ENCODE results near the gene CFAP54.
"Not testable (repeated sequence)": the region's sequence is repeated elsewhere in the genome, so short reads cannot be mapped to it uniquely, and the experiment has no call there.

CFAP54 gene

GRCh38 chr12:96472384-96472783 lies 17.0 kb upstream of the CFAP54 start:
- DNase-seq (ENCODE audit: low read depth in 2 of 2, low spot score in 1 of 2), result no peak

DNA sequence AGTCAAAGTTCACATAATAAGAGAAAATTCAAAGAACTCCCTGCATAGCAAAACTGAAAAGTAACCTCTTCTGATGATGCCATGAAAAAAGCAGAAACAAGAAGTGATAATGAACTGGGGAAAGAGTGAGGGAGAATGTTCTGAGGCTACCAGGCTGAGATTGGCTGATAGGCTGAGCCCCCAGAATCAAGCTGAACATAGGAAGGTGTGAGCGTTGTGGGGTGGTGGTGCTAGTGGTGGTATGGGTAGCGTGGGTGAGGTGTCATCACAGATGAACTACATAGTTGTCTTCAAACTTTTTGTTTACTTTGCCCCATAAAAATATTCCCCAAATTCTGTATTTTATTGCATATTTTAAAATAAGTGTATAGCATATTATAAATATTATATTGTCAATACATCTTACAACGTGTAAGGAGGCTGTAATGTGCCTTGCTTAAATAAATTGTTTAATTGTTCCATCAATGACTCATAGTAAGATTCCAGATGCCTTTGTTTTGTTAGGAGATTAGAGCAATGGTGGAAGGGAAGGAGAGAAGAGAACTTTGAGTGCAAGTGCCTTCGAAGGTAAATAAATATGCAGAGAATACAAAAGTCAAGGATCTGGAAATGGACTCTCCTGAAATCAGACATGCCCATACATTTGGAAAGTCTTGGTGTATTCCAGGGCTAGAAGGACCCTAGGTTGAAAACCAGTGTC lies 15.8 kb upstream of the CFAP54 start:
- DNase-seq (ENCODE audit: low read depth in 2 of 2, low spot score in 1 of 2), result peak in 1 of 2 donors; percentile 4

GRCh38 chr12:96474206-96474605 lies 15.2 kb upstream of the CFAP54 start:
- no peak for DNase-seq (ENCODE audit: low read depth in 2 of 2, low spot score in 1 of 2)

- DNase-seq (ENCODE audit: low read depth in 2 of 2, low spot score in 1 of 2), result no peak
Observed at GRCh38 chr12:96478011-96478410, 11.4 kb upstream of the CFAP54 start.

DNA sequence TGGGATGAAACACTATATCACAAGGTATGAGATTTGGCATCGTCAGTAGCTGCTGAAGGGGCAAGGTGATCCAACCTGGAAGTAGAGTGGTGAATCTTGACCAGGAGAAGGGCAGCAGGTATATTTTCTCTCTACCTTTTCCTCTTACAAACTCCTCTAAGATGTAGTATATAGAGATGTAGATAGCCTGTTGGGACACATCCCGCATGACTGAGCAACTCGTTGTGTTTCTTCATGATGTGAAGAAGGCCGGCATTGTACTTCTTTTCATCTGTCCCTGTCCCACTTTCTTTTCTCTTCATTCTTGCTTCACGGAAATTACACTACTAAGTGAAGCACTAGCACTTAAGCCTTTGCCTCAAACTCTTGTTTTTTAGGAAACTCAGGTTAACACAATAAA lies 7.3 kb upstream of the CFAP54 start:
- DNase-seq (ENCODE audit: low read depth in 2 of 2, low spot score in 1 of 2), result no peak

DNA sequence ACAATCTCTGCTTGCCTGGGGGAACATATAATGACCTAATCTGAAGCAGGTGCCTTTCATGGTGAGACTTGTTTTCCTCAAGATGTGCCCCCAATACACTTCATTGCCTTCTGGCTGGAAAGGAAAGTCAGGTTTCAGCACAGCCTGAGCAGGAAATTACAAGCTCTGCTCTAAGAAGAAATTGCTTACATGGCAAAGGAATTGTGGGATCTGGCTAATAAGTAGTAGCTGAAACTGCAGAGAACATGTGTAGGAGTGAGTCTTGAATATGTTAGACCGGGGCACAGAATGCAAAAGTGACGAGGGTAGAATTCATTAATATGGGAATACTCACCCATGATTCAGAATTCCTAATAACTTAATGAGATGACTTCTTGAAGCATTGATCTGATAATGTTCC lies 6.3 kb upstream of the CFAP54 start:
- no peak for DNase-seq (ENCODE audit: low read depth in 2 of 2, low spot score in 1 of 2)

DNA sequence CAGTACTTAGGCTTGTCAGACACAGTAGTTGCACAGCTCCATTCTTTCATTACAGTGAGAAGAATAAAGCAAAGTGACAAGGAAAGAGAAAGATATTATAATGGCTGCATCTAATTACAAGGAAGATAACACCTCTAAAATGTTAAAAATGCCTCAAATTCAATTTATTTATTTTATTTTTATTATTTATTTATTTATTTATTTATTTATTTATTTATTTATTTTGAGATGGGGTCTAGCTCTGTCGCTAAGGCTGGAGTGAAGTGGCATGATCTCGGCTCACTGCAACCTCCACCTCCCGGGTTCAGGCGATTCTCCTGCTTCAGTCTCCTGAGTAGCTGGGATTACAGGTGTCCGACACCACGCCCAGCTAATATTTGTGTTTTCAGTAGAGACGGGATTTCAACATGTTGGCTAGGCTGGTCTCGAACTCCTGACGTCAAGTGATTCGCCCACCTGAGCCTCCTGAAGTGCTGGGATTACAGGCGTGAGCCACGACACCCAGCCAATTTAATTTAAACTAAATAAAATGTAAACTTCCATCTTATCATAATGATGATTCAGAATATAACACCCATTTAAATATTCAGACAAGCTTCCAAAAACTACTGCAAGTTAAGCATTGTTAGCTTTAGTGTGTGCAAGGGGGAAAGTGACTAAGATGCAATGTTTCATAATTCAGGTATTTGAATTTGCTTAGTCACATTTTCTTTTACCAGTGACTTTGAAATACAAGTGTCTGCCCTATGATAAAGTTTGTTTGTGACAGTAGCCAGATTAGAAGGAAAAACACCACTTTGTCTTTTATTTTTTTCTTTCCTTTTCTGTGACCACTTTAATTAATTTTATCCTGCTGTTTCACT lies 2.4 kb upstream of the CFAP54 start:
- DNase-seq (ENCODE audit: low read depth in 2 of 2, low spot score in 1 of 2), result no peak

DNA sequence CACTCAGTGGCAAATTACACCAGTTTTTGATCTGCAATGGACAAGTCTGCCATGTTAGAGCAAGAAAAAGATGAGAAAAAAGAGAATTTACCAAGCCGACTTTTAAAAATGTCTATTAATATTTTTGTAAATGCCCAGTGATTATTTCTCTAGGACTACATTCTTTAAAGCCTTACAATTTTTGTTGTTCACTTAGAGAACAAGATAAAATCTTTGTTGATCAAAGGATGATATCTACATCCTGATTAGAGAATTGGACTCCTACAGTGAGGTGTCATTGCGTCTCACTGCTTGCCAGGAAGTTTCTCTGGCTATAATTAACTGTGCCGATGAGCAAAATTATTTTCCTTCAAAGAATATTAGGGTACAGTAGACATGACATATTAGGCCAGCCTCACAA lies 1.7 kb upstream of the CFAP54 start:
- DNase-seq (ENCODE audit: low read depth in 2 of 2, low spot score in 1 of 2), result no peak

- DNase-seq (ENCODE audit: low read depth in 2 of 2, low spot score in 1 of 2), result no peak
Observed at GRCh38 chr12:96493106-96493505, 3.7 kb downstream of the CFAP54 start.

GRCh38 chr12:96494154-96494553 lies 4.8 kb downstream of the CFAP54 start:
- not testable (repeated sequence) for DNase-seq (ENCODE audit: low read depth in 2 of 2, low spot score in 1 of 2)

GRCh38 chr12:96495155-96495554 lies 5.8 kb downstream of the CFAP54 start:
- no peak for DNase-seq (ENCODE audit: low read depth in 2 of 2, low spot score in 1 of 2)

- no peak for DNase-seq (ENCODE audit: low read depth in 2 of 2, low spot score in 1 of 2)
Observed at GRCh38 chr12:96495841-96496545, 6.6 kb downstream of the CFAP54 start.

DNA sequence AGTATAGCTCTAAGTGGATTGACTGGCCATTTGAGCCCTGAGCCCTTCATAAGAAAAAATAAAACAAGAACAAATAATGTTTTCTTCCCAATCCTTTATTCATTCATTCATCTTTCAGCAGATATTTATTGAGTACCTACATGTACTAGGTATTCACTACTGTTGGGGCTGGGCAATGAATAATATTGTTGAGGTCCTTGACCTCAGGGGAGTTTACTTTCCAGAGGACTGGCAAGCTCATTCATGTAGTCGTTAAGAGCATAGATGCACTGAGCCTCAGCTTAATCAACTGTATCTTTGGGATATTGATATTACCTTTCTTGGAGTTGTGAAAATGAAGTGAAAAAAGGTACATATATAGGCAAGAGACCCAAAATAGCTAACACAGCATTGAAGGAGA lies 7.6 kb downstream of the CFAP54 start:
- DNase-seq (ENCODE audit: low read depth in 2 of 2, low spot score in 1 of 2), result no peak

DNA sequence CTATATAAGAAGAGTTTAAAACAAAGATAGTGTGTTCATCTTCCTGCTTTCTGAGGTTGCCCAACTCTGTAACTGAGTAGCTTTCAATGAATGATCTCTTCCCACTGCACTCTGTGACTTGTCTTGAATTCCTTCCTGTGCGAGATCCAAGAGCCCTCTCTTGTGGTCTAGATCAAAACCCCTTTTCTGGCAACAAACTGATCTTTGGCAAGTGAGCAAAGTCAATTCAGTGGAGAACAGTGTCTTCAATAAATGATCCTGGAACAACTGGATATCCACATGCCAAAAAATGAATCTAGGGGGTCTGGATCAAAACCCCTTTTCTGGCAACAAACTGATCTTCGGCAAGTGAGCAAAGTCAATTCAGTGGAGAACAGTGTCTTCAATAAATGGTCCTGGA lies 8.5 kb downstream of the CFAP54 start:
- no peak for DNase-seq (ENCODE audit: low read depth in 2 of 2, low spot score in 1 of 2)

GRCh38 chr12:96500693-96501092 lies 11.3 kb downstream of the CFAP54 start:
- no peak for DNase-seq (ENCODE audit: low read depth in 2 of 2, low spot score in 1 of 2)

GRCh38 chr12:96501133-96501761 lies 11.9 kb downstream of the CFAP54 start:
- DNase-seq (ENCODE audit: low read depth in 2 of 2, low spot score in 1 of 2), result peak in 1 of 2 donors; percentile 4

DNA sequence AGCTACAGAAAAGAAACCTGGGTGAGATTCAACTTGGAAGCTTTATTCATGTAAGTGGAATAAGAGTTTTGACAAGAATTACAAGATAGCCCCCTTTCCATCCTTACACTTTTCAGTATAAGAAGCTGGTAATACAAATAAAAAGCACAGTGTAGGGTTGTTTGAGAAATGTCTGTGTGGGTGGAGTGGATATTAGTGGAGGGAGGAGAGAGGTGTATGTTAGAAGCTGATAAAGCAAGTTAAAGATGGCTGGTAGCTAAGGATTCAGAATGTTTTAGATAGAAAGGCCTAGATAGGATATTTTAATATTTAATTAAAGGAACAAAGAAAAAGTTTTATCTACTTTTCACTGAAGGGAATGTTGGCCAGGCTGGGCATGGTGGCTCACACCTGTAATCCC lies 12.5 kb downstream of the CFAP54 start:
- DNase-seq (ENCODE audit: low read depth in 2 of 2, low spot score in 1 of 2), result no peak

GRCh38 chr12:96502477-96502876 lies 13.1 kb downstream of the CFAP54 start:
- no peak for DNase-seq (ENCODE audit: low read depth in 2 of 2, low spot score in 1 of 2)

DNA sequence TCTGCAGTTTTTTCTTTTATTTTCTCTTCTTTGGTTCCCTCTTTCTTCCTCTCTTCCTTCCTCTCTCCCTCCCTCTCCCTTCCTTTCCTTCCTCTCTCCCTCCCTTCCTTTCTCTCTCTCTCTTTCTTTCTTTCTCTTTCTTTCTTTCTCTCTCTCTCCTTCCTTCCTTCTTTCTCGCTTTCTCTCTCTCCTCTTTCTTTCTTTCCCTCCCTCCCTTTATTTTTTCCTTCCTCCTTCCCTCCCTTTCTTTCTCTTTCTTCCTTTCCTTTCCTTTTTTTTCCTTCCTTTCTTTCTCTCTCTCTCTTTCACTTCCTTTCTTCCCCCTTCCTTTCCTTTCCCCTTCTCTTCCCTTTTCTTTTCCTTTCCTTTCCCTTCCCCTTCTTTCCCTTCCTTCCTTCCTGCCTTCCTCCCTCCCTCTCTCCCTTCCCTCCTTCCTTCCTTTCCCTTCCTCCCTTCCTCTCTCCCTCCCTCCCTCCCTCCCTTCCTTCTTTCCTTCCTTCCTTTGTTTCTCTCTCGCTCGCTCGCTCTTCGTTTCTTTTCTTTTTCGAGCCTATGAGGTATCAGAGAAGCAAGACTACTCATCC lies 13.7 kb downstream of the CFAP54 start:
- no peak for DNase-seq (ENCODE audit: low read depth in 2 of 2, low spot score in 1 of 2)

- no peak for DNase-seq (ENCODE audit: low read depth in 2 of 2, low spot score in 1 of 2)
Observed at GRCh38 chr12:96503976-96504375, 14.6 kb downstream of the CFAP54 start.

DNA sequence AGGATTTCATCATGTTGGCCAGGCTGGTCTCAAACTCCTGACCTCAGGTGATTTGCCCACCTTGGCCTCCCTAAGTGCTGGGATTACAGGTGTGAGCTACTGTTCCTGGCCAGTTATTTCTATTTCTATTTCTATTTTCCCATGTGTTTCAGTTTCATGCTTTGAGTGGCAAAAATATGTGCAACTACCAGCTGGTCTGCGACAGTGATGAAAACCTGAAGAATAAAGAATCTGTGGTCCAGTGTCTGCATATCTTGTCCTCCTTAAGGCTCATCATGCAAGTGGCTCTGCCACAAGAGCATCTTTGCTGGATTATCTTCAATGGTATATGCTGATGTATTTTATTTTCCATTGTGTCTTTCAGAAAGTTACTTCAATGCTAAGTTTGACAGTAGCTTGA lies 17.4 kb downstream of the CFAP54 start:
- DNase-seq (ENCODE audit: low read depth in 2 of 2, low spot score in 1 of 2), result no peak

Measured in stimulated activated CD8-positive, alpha-beta memory T cell treated with anti-CD3 and anti-CD28 coated beads, Interleukin-4, amount 100 ng/mL, for 1 hour (primary cell).